ENCODE measurements around the gene EGR4. TPM values are rescaled to one million over a fixed set of nuclear protein-coding genes. Genes with fewer than 3 reads are reported as not detected.
A peak's percentile ranks its signal among the peaks of the same experiment; 100 is the strongest.

Gene EGR4
- total RNA-seq, 1 donor from 2014 or later = not detected

GRCh38 chr2:73279852-73280251, 13.5 kb downstream of the EGR4 start:
- H3K4me2 ChIP-seq (ENCODE audit: low read length) = no peak overlapping the region
- H3K27me3 Mint-ChIP-seq (ENCODE audit: low read depth, unreplicated experiment) = peaks cover 2% of the 10 kb centered on the region
- no peak overlapping the region for H3K27ac Mint-ChIP-seq (ENCODE audit: unreplicated experiment)
- H3K79me2 ChIP-seq (ENCODE audit: insufficient read depth, low read length) = no peaks in the 10 kb centered on the region
- H3K27me3 ChIP-seq (ENCODE audit: insufficient read depth, low read length) = peaks cover under 1% of the 10 kb centered on the region
- DNase-seq (ENCODE audit: low read depth) (no peak), FAIRE-seq (no peak)
- peaks cover 2% of the 10 kb centered on the region for H3K9me3 Mint-ChIP-seq (ENCODE audit: unreplicated experiment)
- H3K4me3 ChIP-seq (ENCODE audit: insufficient read depth, low read depth, low read length) = no peak overlapping the region
- peaks cover 4% of the 10 kb centered on the region for H3K4me1 ChIP-seq (ENCODE audit: insufficient read depth, low read length)
- H2AFZ ChIP-seq (ENCODE audit: low read depth, low read length) = no peak overlapping the region
- no peak overlapping the region for H3K9ac ChIP-seq (ENCODE audit: low read length)
- TF ChIP-seq EZH2 (IDR thresholded peaks at IDR 0.05; ENCODE audit: insufficient read depth, low read length) (no peak), CTCF (IDR thresholded peaks at IDR 0.05; ENCODE audit: insufficient read depth, low read depth, low read length) (no peak)
- H3K4me1 Mint-ChIP-seq (ENCODE audit: low read depth, unreplicated experiment) = no peaks in the 10 kb centered on the region
- no peaks in the 10 kb centered on the region for H3K9me3 ChIP-seq (ENCODE audit: insufficient read depth, low read depth, low read length)
- H4K20me1 ChIP-seq (ENCODE audit: insufficient read depth, low read length) = peaks cover 22% of the 10 kb centered on the region
- H3K36me3 Mint-ChIP-seq (ENCODE audit: low read depth, unreplicated experiment) = peaks cover 6% of the 10 kb centered on the region
- H3K4me3 Mint-ChIP-seq (ENCODE audit: unreplicated experiment) = peak overlapping the region; percentile 24
- no peak overlapping the region for H3K27ac ChIP-seq (ENCODE audit: low read depth, low read length)
- H3K36me3 ChIP-seq (ENCODE audit: insufficient read depth, low read length) = no peaks in the 10 kb centered on the region

GRCh38 chr2:73272270-73272669, 21.1 kb downstream of the EGR4 start:
- Histone ChIP-seq H3K9me3 (ENCODE audit: insufficient read depth, low read depth, low read length) (no peaks in the 10 kb centered on the region), H3K4me1 (ENCODE audit: insufficient read depth, low read length) (peaks cover 5% of the 10 kb centered on the region), H3K4me2 (ENCODE audit: low read length) (no peak overlapping the region), H2AFZ (ENCODE audit: low read depth, low read length) (no peak overlapping the region), H4K20me1 (ENCODE audit: insufficient read depth, low read length) (peaks cover 30% of the 10 kb centered on the region), H3K4me3 (ENCODE audit: insufficient read depth, low read depth, low read length) (no peak overlapping the region), H3K27me3 (ENCODE audit: insufficient read depth, low read length) (peaks cover 30% of the 10 kb centered on the region), H3K27ac (ENCODE audit: low read depth, low read length) (no peak overlapping the region), H3K79me2 (ENCODE audit: insufficient read depth, low read length) (no peaks in the 10 kb centered on the region), H3K36me3 (ENCODE audit: insufficient read depth, low read length) (no peaks in the 10 kb centered on the region), H3K9ac (ENCODE audit: low read length) (no peak overlapping the region)
- H3K9me3 Mint-ChIP-seq (ENCODE audit: unreplicated experiment) = peaks cover 4% of the 10 kb centered on the region
- no peak overlapping the region for H3K27ac Mint-ChIP-seq (ENCODE audit: unreplicated experiment)
- peaks cover 15% of the 10 kb centered on the region for H3K36me3 Mint-ChIP-seq (ENCODE audit: low read depth, unreplicated experiment)
- peaks cover 6% of the 10 kb centered on the region for H3K4me1 Mint-ChIP-seq (ENCODE audit: low read depth, unreplicated experiment)
- FAIRE-seq = no peak
- H3K27me3 Mint-ChIP-seq (ENCODE audit: low read depth, unreplicated experiment) = peaks cover 32% of the 10 kb centered on the region
- TF ChIP-seq EZH2 (IDR thresholded peaks at IDR 0.05; ENCODE audit: insufficient read depth, low read length) = no peak
- no peak for TF ChIP-seq CTCF (IDR thresholded peaks at IDR 0.05; ENCODE audit: insufficient read depth, low read depth, low read length)
- no peak for DNase-seq (ENCODE audit: low read depth)
- H3K4me3 Mint-ChIP-seq (ENCODE audit: unreplicated experiment) = no peak overlapping the region

- Mint-ChIP-seq H3K27ac (ENCODE audit: unreplicated experiment) (no peak overlapping the region), H3K4me1 (ENCODE audit: low read depth, unreplicated experiment) (peaks cover 14% of the 10 kb centered on the region), H3K9me3 (ENCODE audit: unreplicated experiment) (peaks cover 4% of the 10 kb centered on the region), H3K4me3 (ENCODE audit: unreplicated experiment) (peak overlapping the region; percentile 1), H3K27me3 (ENCODE audit: low read depth, unreplicated experiment) (peaks cover 39% of the 10 kb centered on the region), H3K36me3 (ENCODE audit: low read depth, unreplicated experiment) (peaks cover 19% of the 10 kb centered on the region)
- H3K27me3 ChIP-seq (ENCODE audit: insufficient read depth, low read length) = peaks cover 34% of the 10 kb centered on the region
- no peak overlapping the region for H2AFZ ChIP-seq (ENCODE audit: low read depth, low read length)
- H3K4me2 ChIP-seq (ENCODE audit: low read length) = peak overlapping the region; percentile 74
- DNase-seq (ENCODE audit: low read depth) (no peak), FAIRE-seq (no peak)
- no peaks in the 10 kb centered on the region for H3K36me3 ChIP-seq (ENCODE audit: insufficient read depth, low read length)
- no peaks in the 10 kb centered on the region for H3K9me3 ChIP-seq (ENCODE audit: insufficient read depth, low read depth, low read length)
- TF ChIP-seq CTCF (IDR thresholded peaks at IDR 0.05; ENCODE audit: insufficient read depth, low read depth, low read length) (no peak), EZH2 (IDR thresholded peaks at IDR 0.05; ENCODE audit: insufficient read depth, low read length) (no peak)
- H3K4me3 ChIP-seq (ENCODE audit: insufficient read depth, low read depth, low read length) = no peak overlapping the region
- no peaks in the 10 kb centered on the region for H3K79me2 ChIP-seq (ENCODE audit: insufficient read depth, low read length)
- H3K27ac ChIP-seq (ENCODE audit: low read depth, low read length) = no peak overlapping the region
- peaks cover 38% of the 10 kb centered on the region for H4K20me1 ChIP-seq (ENCODE audit: insufficient read depth, low read length)
- no peak overlapping the region for H3K9ac ChIP-seq (ENCODE audit: low read length)
- H3K4me1 ChIP-seq (ENCODE audit: insufficient read depth, low read length) = peaks cover 5% of the 10 kb centered on the region
These were observed 23.5 kb downstream of the EGR4 start for GRCh38 chr2:73269686-73270465.

Data from astrocyte (in vitro differentiated cells and primary cell).